LNCaP clone FGC (cell line): Measurements from ENCODE around the gene GADD45A.
"Not testable (repeated sequence)": the region's sequence is repeated elsewhere in the genome, so short reads cannot be mapped to it uniquely, and the experiment has no call there.

ENCODE experiments used
- DNase-seq: peaks from one replicate; pipeline ENCODE4 v3.0.0-alpha.2; 2011; ENCODE audit warnings: low read depth
- H3K4me3 ChIP-seq: 2 replicates; pipeline ENCODE4 v1.5.1; 2011; ENCODE audit warnings: mild to moderate bottlenecking, low read depth, low read length, control low read depth
- CTCF ChIP-seq: IDR thresholded peaks from 2 replicates; pipeline ENCODE4 v1.5.1; 2012; ENCODE audit warnings: mild to moderate bottlenecking; ENCODE audit not compliant: control insufficient read depth, insufficient read depth; ENCODE audit errors: extremely low read depth

The GADD45A gene

GRCh38 chr1:67652800-67653199 is 32.2 kb upstream of the GADD45A start:
- no peak for DNase-seq
- no peak for TF ChIP-seq CTCF
- no peak overlapping the region for H3K4me3 ChIP-seq

GRCh38 chr1:67653304-67653703 is 31.7 kb upstream of the GADD45A start:
- H3K4me3 ChIP-seq, result no peak overlapping the region
- no peak for DNase-seq
- TF ChIP-seq CTCF, result no peak

- no peak for DNase-seq
- no peak overlapping the region for H3K4me3 ChIP-seq
- no peak for TF ChIP-seq CTCF
These were observed 29.4 kb upstream of the GADD45A start for GRCh38 chr1:67655581-67655980.

- DNase-seq, H3K4me3 ChIP-seq: not testable (repeated sequence)
These were observed 27.8 kb upstream of the GADD45A start for GRCh38 chr1:67657152-67657551.

GRCh38 chr1:67659229-67659628 is 25.8 kb upstream of the GADD45A start:
- no peak overlapping the region for H3K4me3 ChIP-seq
- TF ChIP-seq CTCF, result no peak
- no peak for DNase-seq

GRCh38 chr1:67662884-67663283 is 22.1 kb upstream of the GADD45A start:
- no peak for TF ChIP-seq CTCF
- no peak overlapping the region for H3K4me3 ChIP-seq
- no peak for DNase-seq

GRCh38 chr1:67664048-67664447 is 21.0 kb upstream of the GADD45A start:
- H3K4me3 ChIP-seq, result no peak overlapping the region
- DNase-seq, result no peak
- no peak for TF ChIP-seq CTCF

GRCh38 chr1:67665307-67665706 is 19.7 kb upstream of the GADD45A start:
- H3K4me3 ChIP-seq, result not testable (repeated sequence)

More at GRCh38 chr1:67665307-67665706, 19.7 kb upstream of the GADD45A start:
- DNase-seq, result not testable (repeated sequence)
